Erythroblast (primary cell): ENCODE results near the gene DNHD1.

ENCODE experiments used
- GATA1 ChIP-seq: IDR thresholded peaks from 2 replicates; pipeline ENCODE4 v1.6.1; 2011; ENCODE audit warnings: low read depth, mild to moderate bottlenecking, control low read depth, low read length, moderate library complexity
- POLR2A ChIP-seq: IDR thresholded peaks from 2 replicates; pipeline ENCODE4 v1.6.1; 2011; ENCODE audit warnings: mild to moderate bottlenecking, low read length

GRCh38 chr11:6448574-6448973 is 48.5 kb upstream of the DNHD1 start:
- TF ChIP-seq POLR2A (no peak), GATA1 (no peak)
